ENCODE measurements around the gene AOPEP.

AOPEP gene

DNA sequence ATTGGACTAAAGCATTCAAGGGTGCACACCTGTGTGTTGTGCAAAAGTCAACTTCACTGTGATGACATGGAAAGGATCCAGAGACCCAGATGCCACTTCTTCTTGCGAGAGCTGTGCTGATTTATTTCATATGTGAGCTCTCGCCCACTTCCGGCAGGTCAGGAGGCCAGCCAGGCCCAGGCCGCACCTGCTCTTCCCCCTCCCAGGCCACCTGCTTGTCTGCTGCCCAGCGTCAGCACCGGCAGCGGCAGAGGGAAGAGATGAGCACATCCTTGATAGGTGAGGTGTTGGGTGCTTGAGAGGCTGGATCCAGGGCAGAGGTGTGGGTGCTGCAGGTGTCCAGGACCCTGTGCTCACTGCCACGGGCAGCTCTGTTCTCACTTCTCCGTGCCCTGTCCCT is 348.1 kb downstream of the AOPEP start:
- Histone ChIP-seq H3K27ac (peak overlapping the region; percentile 74 to 75), H3K4me3 (peak overlapping the region; percentile 41)
- TF ChIP-seq, protein P1, sequence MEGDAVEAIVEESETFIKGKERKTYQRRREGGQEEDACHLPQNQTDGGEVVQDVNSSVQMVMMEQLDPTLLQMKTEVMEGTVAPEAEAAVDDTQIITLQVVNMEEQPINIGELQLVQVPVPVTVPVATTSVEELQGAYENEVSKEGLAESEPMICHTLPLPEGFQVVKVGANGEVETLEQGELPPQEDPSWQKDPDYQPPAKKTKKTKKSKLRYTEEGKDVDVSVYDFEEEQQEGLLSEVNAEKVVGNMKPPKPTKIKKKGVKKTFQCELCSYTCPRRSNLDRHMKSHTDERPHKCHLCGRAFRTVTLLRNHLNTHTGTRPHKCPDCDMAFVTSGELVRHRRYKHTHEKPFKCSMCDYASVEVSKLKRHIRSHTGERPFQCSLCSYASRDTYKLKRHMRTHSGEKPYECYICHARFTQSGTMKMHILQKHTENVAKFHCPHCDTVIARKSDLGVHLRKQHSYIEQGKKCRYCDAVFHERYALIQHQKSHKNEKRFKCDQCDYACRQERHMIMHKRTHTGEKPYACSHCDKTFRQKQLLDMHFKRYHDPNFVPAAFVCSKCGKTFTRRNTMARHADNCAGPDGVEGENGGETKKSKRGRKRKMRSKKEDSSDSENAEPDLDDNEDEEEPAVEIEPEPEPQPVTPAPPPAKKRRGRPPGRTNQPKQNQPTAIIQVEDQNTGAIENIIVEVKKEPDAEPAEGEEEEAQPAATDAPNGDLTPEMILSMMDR (IDR thresholded peaks at IDR 0.05): no peak
- no peak for DNase-seq (ENCODE audit: low spot score)

GRCh38 chr9:95075700-95076099 is 349.2 kb downstream of the AOPEP start:
- peak; percentile 53 for DNase-seq (ENCODE audit: low spot score)
- Histone ChIP-seq H3K27ac (peak overlapping the region; percentile 79 to 86), H3K4me3 (peak overlapping the region; percentile 7)
- TF ChIP-seq, protein P1 (IDR thresholded peaks at IDR 0.05): no peak

- Histone ChIP-seq H3K27ac (peak overlapping the region; percentile 79 to 86), H3K4me3 (peak overlapping the region; percentile 54)
- no peak for DNase-seq (ENCODE audit: low spot score)
- TF ChIP-seq, protein P1 (IDR thresholded peaks at IDR 0.05): no peak
Measured at GRCh38 chr9:95076696-95077052, 350.2 kb downstream of the AOPEP start.

DNA sequence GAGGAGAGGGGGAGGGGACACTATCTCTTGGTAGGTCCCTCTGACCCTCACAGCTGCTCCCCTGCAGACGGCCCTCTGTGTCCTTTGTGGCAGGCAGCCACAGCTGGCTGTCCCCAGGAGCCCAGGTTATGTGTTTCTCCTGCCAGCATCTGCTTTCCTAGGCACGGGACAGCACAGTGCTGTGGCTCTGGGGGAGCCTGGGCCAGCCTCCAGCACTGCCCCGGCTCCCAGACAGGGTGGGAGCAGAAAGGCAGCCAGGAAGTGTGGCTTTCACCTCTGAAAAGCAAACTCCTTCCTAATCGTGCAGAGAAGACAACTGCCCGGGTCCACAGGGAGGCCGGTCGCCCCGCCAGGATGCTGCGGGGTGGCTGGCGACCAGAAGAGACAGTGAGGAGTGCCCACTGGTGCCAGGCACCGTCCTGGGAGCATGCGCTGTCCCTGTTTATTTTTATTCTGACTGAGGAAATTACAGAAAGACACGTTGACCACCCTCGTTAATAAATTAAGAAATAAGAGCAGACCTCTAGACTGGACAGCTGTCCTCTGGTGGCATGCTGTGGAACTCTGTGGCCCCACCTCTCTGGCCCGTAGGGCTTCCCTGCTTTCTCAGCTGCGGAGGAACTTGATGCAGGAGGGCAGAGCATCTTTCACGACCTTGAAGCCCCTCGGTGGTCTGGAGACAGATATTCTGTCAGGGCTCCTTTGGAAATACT is 350.7 kb downstream of the AOPEP start:
- TF ChIP-seq, protein P1 (IDR thresholded peaks at IDR 0.05): no peak
- Histone ChIP-seq H3K4me3 (peak overlapping the region; percentile 54), H3K27ac (peak overlapping the region; percentile 79 to 86)
- peak; percentile 73 for DNase-seq (ENCODE audit: low spot score)

DNA sequence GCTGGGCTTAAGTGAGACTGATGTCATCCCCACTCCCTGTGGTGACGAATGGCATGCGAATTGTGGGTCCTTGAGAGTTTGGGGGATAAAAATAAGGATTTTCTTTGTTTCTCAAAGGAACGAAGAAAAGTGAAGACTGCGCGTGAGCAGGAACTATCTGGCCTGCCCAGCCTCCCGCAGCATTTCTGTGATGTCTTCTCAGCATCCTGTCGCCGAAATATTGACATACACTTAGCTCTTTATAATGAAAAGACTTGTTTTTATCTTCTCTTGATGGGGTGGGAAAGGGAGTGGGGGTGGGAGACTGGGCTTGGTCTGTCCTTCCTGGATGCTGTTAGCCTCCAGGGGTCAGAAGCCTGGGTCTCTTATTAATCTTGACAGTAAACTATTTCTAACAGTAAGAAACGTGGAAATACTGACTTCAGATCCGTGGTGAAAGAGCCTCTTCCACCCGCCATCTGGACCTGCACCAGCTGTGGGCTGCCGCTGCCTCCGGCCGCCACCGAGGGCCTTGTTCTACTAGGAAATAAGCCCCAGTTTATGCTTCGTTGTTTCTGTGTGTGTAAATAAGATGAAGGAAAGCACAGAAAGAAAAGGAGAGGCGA is 351.4 kb downstream of the AOPEP start:
- peak overlapping the region; percentile 54 for H3K4me3 ChIP-seq
- peak overlapping the region; percentile 79 to 86 for H3K27ac ChIP-seq
- TF ChIP-seq, protein P1 (IDR thresholded peaks at IDR 0.05): no peak
- no peak for DNase-seq (ENCODE audit: low spot score)

GRCh38 chr9:95078511-95078910 is 352.0 kb downstream of the AOPEP start:
- H3K4me3 ChIP-seq: peak overlapping the region; percentile 54
- H3K27ac ChIP-seq: peak overlapping the region; percentile 79 to 86
- DNase-seq (ENCODE audit: low spot score): no peak
- TF ChIP-seq, protein P1 (IDR thresholded peaks at IDR 0.05): no peak

GRCh38 chr9:95078939-95079338 is 352.4 kb downstream of the AOPEP start:
- Histone ChIP-seq H3K27ac (peak overlapping the region; percentile 79 to 86), H3K4me3 (peak overlapping the region; percentile 54)
- TF ChIP-seq, protein P1 (IDR thresholded peaks at IDR 0.05): no peak
- no peak for DNase-seq (ENCODE audit: low spot score)

Data from coronary artery (tissue), 2 donors.